Activated T-helper 1 cell treated with anti-CD3 and anti-CD28 coated beads, Interleukin-12 subunit alpha, Interleukin-12 subunit beta, Interleukin-2, Interleukin-4 antibody, amounts not matched to agents 30 ng/mL and 10 ng/mL and 1 ng/mL, durations not matched to agents 14 hours and 24 hours and 36 hours (primary cell): ENCODE data around the gene ANG. TPM values are rescaled to one million over a fixed set of nuclear protein-coding genes. Genes with fewer than 3 reads are reported as not detected.
"Not testable (repeated sequence)": the region's sequence is repeated elsewhere in the genome, so short reads cannot be mapped to it uniquely, and the experiment has no call there.

Experiments
- DNase-seq: peaks from one replicate; pipeline ENCODE4 v3.0.0; 2021; ENCODE audit warnings: low spot score
- H3K27ac Mint-ChIP-seq: one replicate; pipeline ENCODE4 v1.8.0; 2021; ENCODE audit warnings: mild to moderate bottlenecking, mixed read lengths
- H3K27me3 Mint-ChIP-seq: one replicate; pipeline ENCODE4 v1.8.0; 2022; ENCODE audit warnings: mild to moderate bottlenecking, moderate library complexity, mixed read lengths; ENCODE audit not compliant: insufficient read depth
- H3K36me3 Mint-ChIP-seq: one replicate; pipeline ENCODE4 v1.8.0; 2021; ENCODE audit warnings: low read depth, mixed read lengths
- H3K4me1 Mint-ChIP-seq: one replicate; pipeline ENCODE4 v1.8.0; 2021; ENCODE audit warnings: low read depth, mixed read lengths
- H3K4me3 Mint-ChIP-seq: one replicate; pipeline ENCODE4 v1.8.0; 2021; ENCODE audit warnings: mild to moderate bottlenecking, moderate library complexity, mixed read lengths
- H3K9me3 Mint-ChIP-seq: one replicate; pipeline ENCODE4 v1.8.0; 2021; ENCODE audit warnings: mixed read lengths
- intact Hi-C: fragments of 100-400 bp; cut with micrococcal nuclease; formaldehyde crosslinking; loops from one replicate; pipeline ENCODE4 v1.15.1; 2024
- total RNA-seq: library from RNA; stranded (reverse); gene quantifications from 2 replicates; pipeline ENCODE4 v1.2.3, GENCODE V29; 2022

ANG gene
- total RNA-seq, 1 donor from 2014 or later: 0.57 TPM

- H3K36me3 Mint-ChIP-seq: no peaks in the 10 kb centered on the region
- no peak overlapping the region for H3K27ac Mint-ChIP-seq
- H3K4me3 Mint-ChIP-seq: no peak overlapping the region
- intact Hi-C loops: no loop called here
- no peaks in the 10 kb centered on the region for H3K9me3 Mint-ChIP-seq
- peaks cover 18% of the 10 kb centered on the region for H3K27me3 Mint-ChIP-seq
- no peak for DNase-seq
- no peaks in the 10 kb centered on the region for H3K4me1 Mint-ChIP-seq
Measured at GRCh38 chr14:20719777-20720176, 31.2 kb downstream of the ANG start.

GRCh38 chr14:20720741-20721140 lies 32.2 kb downstream of the ANG start:
- no peaks in the 10 kb centered on the region for H3K36me3 Mint-ChIP-seq
- no peak overlapping the region for H3K4me3 Mint-ChIP-seq
- intact Hi-C loops: no loop called here
- no peak overlapping the region for H3K27ac Mint-ChIP-seq
- no peak for DNase-seq
- no peaks in the 10 kb centered on the region for H3K4me1 Mint-ChIP-seq
- peaks cover 20% of the 10 kb centered on the region for H3K27me3 Mint-ChIP-seq
- H3K9me3 Mint-ChIP-seq: no peaks in the 10 kb centered on the region

- Mint-ChIP-seq H3K4me1 (no peaks in the 10 kb centered on the region), H3K4me3 (no peak overlapping the region), H3K9me3 (no peaks in the 10 kb centered on the region), H3K27ac (no peak overlapping the region), H3K27me3 (peaks cover 30% of the 10 kb centered on the region), H3K36me3 (no peaks in the 10 kb centered on the region)
- no peak for DNase-seq
- intact Hi-C loops: no loop called here
Measured at GRCh38 chr14:20722016-20722415, 33.5 kb downstream of the ANG start.

- no peaks in the 10 kb centered on the region for H3K9me3 Mint-ChIP-seq
- no peak overlapping the region for H3K27ac Mint-ChIP-seq
- no peak for DNase-seq
- H3K27me3 Mint-ChIP-seq: peaks cover 30% of the 10 kb centered on the region
- H3K4me3 Mint-ChIP-seq: no peak overlapping the region
- H3K4me1 Mint-ChIP-seq: no peaks in the 10 kb centered on the region
- no peaks in the 10 kb centered on the region for H3K36me3 Mint-ChIP-seq
- intact Hi-C loops: no loop called here
Measured at GRCh38 chr14:20723488-20723887, 34.9 kb downstream of the ANG start.

- H3K36me3 Mint-ChIP-seq, H3K27ac Mint-ChIP-seq, H3K4me3 Mint-ChIP-seq, H3K4me1 Mint-ChIP-seq, H3K9me3 Mint-ChIP-seq, DNase-seq, intact Hi-C loops: not testable (repeated sequence)
- peaks cover 34% of the 10 kb centered on the region for H3K27me3 Mint-ChIP-seq
Measured at GRCh38 chr14:20726121-20726520, 37.6 kb downstream of the ANG start.

GRCh38 chr14:20726531-20726930 lies 38.0 kb downstream of the ANG start:
- intact Hi-C loops: no loop called here
- Mint-ChIP-seq H3K4me3 (no peak overlapping the region), H3K27me3 (peaks cover 34% of the 10 kb centered on the region), H3K27ac (no peak overlapping the region), H3K36me3 (no peaks in the 10 kb centered on the region), H3K9me3 (no peaks in the 10 kb centered on the region), H3K4me1 (no peaks in the 10 kb centered on the region)
- DNase-seq: no peak

- Mint-ChIP-seq H3K36me3 (no peaks in the 10 kb centered on the region), H3K27ac (no peak overlapping the region), H3K27me3 (peaks cover 23% of the 10 kb centered on the region), H3K9me3 (no peaks in the 10 kb centered on the region), H3K4me3 (no peak overlapping the region), H3K4me1 (no peaks in the 10 kb centered on the region)
- DNase-seq: no peak
- intact Hi-C loops: no loop called here
Measured at GRCh38 chr14:20730891-20731290, 42.3 kb downstream of the ANG start.

- no peak for DNase-seq
- intact Hi-C loops: no loop called here
- Mint-ChIP-seq H3K4me1 (no peaks in the 10 kb centered on the region), H3K27ac (no peak overlapping the region), H3K27me3 (peaks cover 13% of the 10 kb centered on the region), H3K36me3 (no peaks in the 10 kb centered on the region), H3K9me3 (no peaks in the 10 kb centered on the region), H3K4me3 (no peak overlapping the region)
Measured at GRCh38 chr14:20732477-20732876, 43.9 kb downstream of the ANG start.

- Mint-ChIP-seq H3K36me3 (no peaks in the 10 kb centered on the region), H3K4me1 (no peaks in the 10 kb centered on the region), H3K27me3 (peaks cover 10% of the 10 kb centered on the region)
Measured at GRCh38 chr14:20732979-20733635, 44.5 kb downstream of the ANG start.

GRCh38 chr14:20733684-20734429 lies 45.3 kb downstream of the ANG start:
- no peak overlapping the region for H3K4me3 Mint-ChIP-seq
- intact Hi-C loops: no loop called here
- H3K27ac Mint-ChIP-seq: no peak overlapping the region
- H3K4me1 Mint-ChIP-seq: no peaks in the 10 kb centered on the region
- no peaks in the 10 kb centered on the region for H3K36me3 Mint-ChIP-seq
- H3K9me3 Mint-ChIP-seq: no peaks in the 10 kb centered on the region
- H3K27me3 Mint-ChIP-seq: peaks cover 10% of the 10 kb centered on the region
- no peak for DNase-seq

More at GRCh38 chr14:20732979-20733635, 44.5 kb downstream of the ANG start:
- DNase-seq: no peak
- intact Hi-C loops: no loop called here
- H3K9me3 Mint-ChIP-seq: no peaks in the 10 kb centered on the region
- no peak overlapping the region for H3K4me3 Mint-ChIP-seq
- H3K27ac Mint-ChIP-seq: no peak overlapping the region

GRCh38 chr14:20734430-20734806 lies 45.9 kb downstream of the ANG start:
- DNase-seq: no peak
- H3K9me3 Mint-ChIP-seq: no peaks in the 10 kb centered on the region
- intact Hi-C loops: no loop called here
- no peak overlapping the region for H3K4me3 Mint-ChIP-seq
- peaks cover 10% of the 10 kb centered on the region for H3K27me3 Mint-ChIP-seq
- no peaks in the 10 kb centered on the region for H3K4me1 Mint-ChIP-seq
- no peaks in the 10 kb centered on the region for H3K36me3 Mint-ChIP-seq
- no peak overlapping the region for H3K27ac Mint-ChIP-seq

- H3K27me3 Mint-ChIP-seq, H3K4me1 Mint-ChIP-seq, DNase-seq, H3K27ac Mint-ChIP-seq, H3K4me3 Mint-ChIP-seq, H3K36me3 Mint-ChIP-seq, intact Hi-C loops, H3K9me3 Mint-ChIP-seq: not testable (repeated sequence)
Measured at GRCh38 chr14:20738292-20738691, 49.7 kb downstream of the ANG start.

- intact Hi-C loops: no loop called here
- no peaks in the 10 kb centered on the region for H3K4me1 Mint-ChIP-seq
Measured at GRCh38 chr14:20742132-20742531, 53.6 kb downstream of the ANG start.

More at GRCh38 chr14:20742132-20742531, 53.6 kb downstream of the ANG start:
- Mint-ChIP-seq H3K27me3 (peaks cover 4% of the 10 kb centered on the region), H3K27ac (no peak overlapping the region), H3K36me3 (no peaks in the 10 kb centered on the region), H3K9me3 (no peaks in the 10 kb centered on the region), H3K4me3 (no peak overlapping the region)
- no peak for DNase-seq
